Right atrium auricular region (tissue), 2 donors: ENCODE measurements around the gene GRM8. TPM values are rescaled to one million over a fixed set of nuclear protein-coding genes. Genes with fewer than 3 reads are reported as not detected.

Experiments
- DNase-seq: peaks from one replicate; pipeline ENCODE4 v3.0.0-alpha.2; 2019; ENCODE audit warnings: low spot score
- H3K27ac ChIP-seq, 2 donors: fragments of 200-600 bp; sonication (generic); 1 replicate in 1 of 2; 2 replicates in 1 of 2; pipeline ENCODE4 v1.5.1; 2016 to 2019
- H3K27me3 ChIP-seq, 2 donors: fragments of 200-600 bp; sonication (generic); one replicate each; pipeline versions ENCODE4 v1.5.1 to v1.6.0; 2017 to 2019
- H3K36me3 ChIP-seq: fragments of 200-600 bp; sonication (generic); one replicate; pipeline ENCODE4 v1.5.1; 2016
- H3K4me1 ChIP-seq, 2 donors: fragments of 200-600 bp; sonication (generic); one replicate each; pipeline versions ENCODE4 v1.5.1 to v1.6.0; 2017 to 2019
- H3K4me3 ChIP-seq, 2 donors: fragments of 200-600 bp; sonication (generic); 1 replicate in 1 of 2; 2 replicates in 1 of 2; pipeline ENCODE4 v1.5.1; 2017 to 2019; ENCODE audit warnings: mild to moderate bottlenecking in 1 of 2, moderate library complexity in 1 of 2
- H3K9me3 ChIP-seq, 2 donors: fragments of 200-600 bp; sonication (generic); one replicate each; pipeline ENCODE4 v1.5.1; 2019
- CTCF ChIP-seq, 2 donors: fragments of 200-600 bp; sonication (generic); IDR thresholded peaks; one replicate each; pipeline ENCODE4 v1.5.1; 2019; ENCODE audit warnings: antibody characterized with exemption in 2 of 2
- total RNA-seq, 2 donors: library from RNA; depleted of rRNA; stranded (reverse); fragments of >200 nt; gene quantifications; one replicate each; pipeline ENCODE4 v1.1.0, GENCODE V29; 2016

Gene GRM8
- total RNA-seq, 2 donors from 2014 or later, result not detected

- peak; percentile 69 for DNase-seq
- H3K27ac ChIP-seq, result peak overlapping the region in 1 of 2 donors; percentile 34
- peaks cover 0 to 15% of the 10 kb centered on the region in 2 donors for H3K27me3 ChIP-seq
Measured at GRCh38 chr7:127253281-127254162, 781 bp upstream of the GRM8 start.

GRCh38 chr7:127252377-127252713 lies 396 bp downstream of the GRM8 start:
- peaks cover 0 to 15% of the 10 kb centered on the region in 2 donors for H3K27me3 ChIP-seq

More at GRCh38 chr7:127253281-127254162, 781 bp upstream of the GRM8 start:
- Histone ChIP-seq H3K36me3 (no peaks in the 10 kb centered on the region), H3K4me3 (peak overlapping the region; percentile 44 to 71), H3K4me1 (peaks cover 0 to 21% of the 10 kb centered on the region in 2 donors), H3K9me3 (no peaks in the 10 kb centered on the region)
- peak; percentile 95 to 96 for TF ChIP-seq CTCF (IDR thresholded peaks at IDR 0.05)

GRCh38 chr7:127251465-127252376 lies 1.0 kb downstream of the GRM8 start:
- no peak for TF ChIP-seq CTCF (IDR thresholded peaks at IDR 0.05)
- peaks cover 0 to 15% of the 10 kb centered on the region in 2 donors for H3K27me3 ChIP-seq
- DNase-seq, result no peak
- peak overlapping the region; percentile 44 to 71 for H3K4me3 ChIP-seq
- H3K4me1 ChIP-seq, result peaks cover 0 to 21% of the 10 kb centered on the region in 2 donors
- no peak overlapping the region for H3K27ac ChIP-seq
- H3K36me3 ChIP-seq, result no peaks in the 10 kb centered on the region
- H3K9me3 ChIP-seq, result no peaks in the 10 kb centered on the region

More at GRCh38 chr7:127252377-127252713, 396 bp downstream of the GRM8 start:
- Histone ChIP-seq H3K36me3 (no peaks in the 10 kb centered on the region), H3K4me3 (peak overlapping the region; percentile 44 to 71), H3K9me3 (no peaks in the 10 kb centered on the region), H3K4me1 (peaks cover 0 to 21% of the 10 kb centered on the region in 2 donors), H3K27ac (no peak overlapping the region)
- DNase-seq, result no peak
- TF ChIP-seq CTCF (IDR thresholded peaks at IDR 0.05), result no peak

- DNase-seq, result no peak
- H3K4me1 ChIP-seq, result peaks cover 0 to 21% of the 10 kb centered on the region in 2 donors
- H3K27me3 ChIP-seq, result peaks cover 0 to 15% of the 10 kb centered on the region in 2 donors
- peak overlapping the region in 1 of 2 donors; percentile 71 for H3K4me3 ChIP-seq
- H3K27ac ChIP-seq, result no peak overlapping the region
- no peaks in the 10 kb centered on the region for H3K36me3 ChIP-seq
- H3K9me3 ChIP-seq, result no peaks in the 10 kb centered on the region
- TF ChIP-seq CTCF (IDR thresholded peaks at IDR 0.05), result no peak
Measured at GRCh38 chr7:127251036-127251464, 1.7 kb downstream of the GRM8 start.

GRCh38 chr7:127250312-127251035 lies 2.3 kb downstream of the GRM8 start:
- TF ChIP-seq CTCF (IDR thresholded peaks at IDR 0.05), result no peak
- H3K4me1 ChIP-seq, result peaks cover 0 to 21% of the 10 kb centered on the region in 2 donors
- no peak overlapping the region for H3K27ac ChIP-seq
- DNase-seq, result no peak
- H3K27me3 ChIP-seq, result peaks cover 0 to 15% of the 10 kb centered on the region in 2 donors
- H3K36me3 ChIP-seq, result no peaks in the 10 kb centered on the region
- H3K9me3 ChIP-seq, result no peaks in the 10 kb centered on the region
- H3K4me3 ChIP-seq, result no peak overlapping the region
